IPS DF 6.9 (cell line): ENCODE data around the gene SERPINB3.

Experiments used
- DNase-seq: peaks from one replicate; pipeline ENCODE4 v3.0.0-alpha.2; 2013; ENCODE audit warnings: low read depth, low spot score
- H3K27ac ChIP-seq: one replicate; pipeline ENCODE4 v1.5.1; 2013; ENCODE audit warnings: low read length, control low read depth
- H3K27me3 ChIP-seq: 2 replicates; pipeline ENCODE4 v1.6.1; 2013; ENCODE audit warnings: mild to moderate bottlenecking, low read length; ENCODE audit not compliant: control insufficient read depth, insufficient read depth
- H3K36me3 ChIP-seq: 2 replicates; pipeline ENCODE4 v1.6.1; 2013; ENCODE audit warnings: low read length; ENCODE audit not compliant: control insufficient read depth, insufficient read depth
- H3K4me1 ChIP-seq: 2 replicates; pipeline ENCODE4 v1.6.1; 2013; ENCODE audit warnings: low read length; ENCODE audit not compliant: control insufficient read depth, insufficient read depth
- H3K4me3 ChIP-seq: 2 replicates; pipeline ENCODE4 v1.5.1; 2013; ENCODE audit warnings: mild to moderate bottlenecking, low read length
- H3K9me3 ChIP-seq: 2 replicates; pipeline ENCODE4 v1.6.1; 2013; ENCODE audit warnings: low read length, inconsistent platforms; ENCODE audit not compliant: control insufficient read depth, insufficient read depth
- WGBS: extraction: QIAGEN DNeasy Blood & Tissue Kit; methylation state at CpG from one replicate; pipeline ENCODE4 v1.1.7; 2013; ENCODE audit warnings: mixed read lengths, missing lambda C conversion rate; ENCODE audit not compliant: insufficient read length, insufficient coverage; 5-methylcytosine and 5-hydroxymethylcytosine counted together

Gene SERPINB3

GRCh38 chr18:63617915-63618234 lies 43.8 kb downstream of the SERPINB3 start:
- DNase-seq, result no peak
- Histone ChIP-seq H3K36me3 (no peaks in the 10 kb centered on the region), H3K4me3 (no peak overlapping the region), H3K9me3 (no peaks in the 10 kb centered on the region), H3K4me1 (no peaks in the 10 kb centered on the region), H3K27me3 (no peaks in the 10 kb centered on the region), H3K27ac (no peak overlapping the region)
- 100% methylated on average over 1 of the region's 2 CpGs for WGBS

GRCh38 chr18:63617049-63617914 lies 44.4 kb downstream of the SERPINB3 start:
- Histone ChIP-seq H3K27ac (no peak overlapping the region), H3K36me3 (no peaks in the 10 kb centered on the region), H3K9me3 (no peaks in the 10 kb centered on the region), H3K27me3 (no peaks in the 10 kb centered on the region), H3K4me1 (no peaks in the 10 kb centered on the region), H3K4me3 (no peak overlapping the region)
- DNase-seq, result no peak
- WGBS, result no CpG with 5 or more reads among the region's 3 CpGs

- DNase-seq, result no peak
- Histone ChIP-seq H3K4me1 (no peaks in the 10 kb centered on the region), H3K36me3 (no peaks in the 10 kb centered on the region), H3K27ac (no peak overlapping the region), H3K4me3 (no peak overlapping the region), H3K27me3 (no peaks in the 10 kb centered on the region), H3K9me3 (no peaks in the 10 kb centered on the region)
- no CpG with 5 or more reads among the region's 4 CpGs for WGBS
These were observed 48.3 kb downstream of the SERPINB3 start for GRCh38 chr18:63613420-63613819.

GRCh38 chr18:63606526-63606925 lies 55.2 kb downstream of the SERPINB3 start:
- Histone ChIP-seq H3K36me3 (no peaks in the 10 kb centered on the region), H3K4me3 (no peak overlapping the region)

More at GRCh38 chr18:63606526-63606925, 55.2 kb downstream of the SERPINB3 start:
- Histone ChIP-seq H3K27ac (no peak overlapping the region), H3K27me3 (no peaks in the 10 kb centered on the region), H3K4me1 (no peaks in the 10 kb centered on the region), H3K9me3 (no peaks in the 10 kb centered on the region)
- DNase-seq, result no peak
- no CpG with 5 or more reads among the region's 3 CpGs for WGBS
